Endothelial cell of hepatic sinusoid (primary cell): ENCODE results near the gene INSM1.

Experiments used
- in situ Hi-C: cut with HindIII; loops from 2 replicates; pipeline ENCODE4 v1.10.0; 2017; ENCODE audit warnings: low sequenced_read_pairs

INSM1 gene

DNA sequence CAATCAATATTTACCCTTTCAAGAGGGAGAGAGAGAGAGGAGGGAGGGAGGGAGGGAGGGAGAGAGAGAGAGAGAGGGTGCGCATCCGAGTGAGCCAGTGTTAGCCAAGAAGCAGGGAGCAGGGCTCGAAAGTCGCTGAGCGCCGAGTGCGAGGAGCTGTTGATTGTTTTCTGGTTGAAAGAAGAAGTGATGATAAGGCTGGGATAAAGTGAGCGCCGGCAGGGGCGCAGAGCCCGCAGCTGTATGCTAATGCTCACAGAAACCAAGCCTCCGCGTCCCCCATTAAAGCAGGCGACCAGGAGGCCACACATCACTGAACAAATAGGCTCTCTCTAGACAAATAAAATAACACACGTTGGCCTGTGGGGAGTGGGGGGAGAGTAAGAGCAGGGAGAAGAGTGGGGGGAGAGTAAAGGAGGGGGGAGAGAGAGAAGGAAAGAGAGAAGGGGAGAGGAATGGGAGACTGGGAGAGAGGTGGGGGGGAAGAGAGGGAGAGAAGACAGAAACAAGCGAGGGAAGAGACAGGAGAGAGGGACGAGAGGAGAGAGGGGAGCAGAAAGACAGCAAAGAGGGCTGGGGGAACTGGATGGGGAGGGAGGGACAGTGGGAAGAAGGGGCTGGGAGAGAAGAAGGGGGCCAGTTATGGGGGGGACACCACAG is 5.0 kb upstream of the INSM1 start:
- in situ Hi-C loops: no loop called here

DNA sequence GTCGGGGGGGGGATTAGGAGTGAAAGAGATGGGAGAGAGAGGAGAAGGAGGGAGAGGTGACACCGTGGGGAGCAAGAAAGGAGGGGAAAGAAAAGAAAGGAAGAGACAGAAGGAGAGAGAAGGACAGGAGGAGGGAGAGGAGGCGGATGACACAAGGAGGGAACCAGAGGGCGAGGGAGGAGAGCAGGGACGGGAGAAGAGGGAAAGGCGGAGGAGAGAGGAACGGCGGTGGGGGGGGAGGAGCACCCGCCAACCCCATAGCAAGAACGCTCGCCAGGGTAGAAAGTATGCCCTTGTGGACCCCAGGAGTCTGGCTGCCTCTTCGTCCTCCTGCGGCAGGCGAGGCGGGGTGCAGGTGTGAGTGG is 4.5 kb upstream of the INSM1 start:
- in situ Hi-C loops: no loop called here

DNA sequence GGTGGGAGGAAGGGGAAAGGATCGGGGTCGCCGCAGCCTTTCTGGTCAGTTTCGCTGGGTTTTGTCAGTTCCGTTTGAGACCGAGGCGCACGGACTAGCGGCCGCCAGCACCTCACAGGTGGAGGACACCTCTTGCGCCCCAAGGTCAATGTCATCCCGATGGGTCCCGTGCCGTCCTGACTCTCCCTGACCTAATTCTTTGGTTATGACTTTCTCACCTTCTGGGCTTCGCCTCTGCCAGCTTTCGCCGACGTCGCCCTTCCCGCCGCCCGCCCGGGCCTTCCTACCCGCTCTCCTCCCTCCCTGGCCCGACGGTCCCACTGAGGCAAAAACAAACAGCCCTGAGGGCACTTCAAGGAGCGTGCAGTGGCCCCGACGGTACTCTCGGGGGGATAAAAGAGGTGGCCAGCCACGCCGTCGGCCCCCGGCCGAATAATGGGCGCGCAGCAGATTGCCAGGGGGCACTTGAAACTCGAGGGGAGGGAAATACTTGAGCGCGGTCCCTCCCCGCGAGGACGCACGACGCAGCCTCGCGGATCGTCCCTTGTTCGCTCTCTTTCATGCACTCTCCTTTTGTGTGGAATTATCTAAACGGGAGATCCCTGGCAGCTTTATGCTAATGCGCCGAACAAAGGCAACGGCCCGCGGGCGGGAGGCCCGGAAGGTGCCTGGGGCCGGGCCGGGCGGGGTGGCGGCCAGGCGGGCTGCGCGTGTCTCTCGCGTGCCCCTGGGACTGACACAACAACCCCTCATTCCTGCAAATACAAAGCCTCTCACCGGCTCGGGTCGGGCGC is 3.9 kb upstream of the INSM1 start:
- in situ Hi-C loops: no loop called here

DNA sequence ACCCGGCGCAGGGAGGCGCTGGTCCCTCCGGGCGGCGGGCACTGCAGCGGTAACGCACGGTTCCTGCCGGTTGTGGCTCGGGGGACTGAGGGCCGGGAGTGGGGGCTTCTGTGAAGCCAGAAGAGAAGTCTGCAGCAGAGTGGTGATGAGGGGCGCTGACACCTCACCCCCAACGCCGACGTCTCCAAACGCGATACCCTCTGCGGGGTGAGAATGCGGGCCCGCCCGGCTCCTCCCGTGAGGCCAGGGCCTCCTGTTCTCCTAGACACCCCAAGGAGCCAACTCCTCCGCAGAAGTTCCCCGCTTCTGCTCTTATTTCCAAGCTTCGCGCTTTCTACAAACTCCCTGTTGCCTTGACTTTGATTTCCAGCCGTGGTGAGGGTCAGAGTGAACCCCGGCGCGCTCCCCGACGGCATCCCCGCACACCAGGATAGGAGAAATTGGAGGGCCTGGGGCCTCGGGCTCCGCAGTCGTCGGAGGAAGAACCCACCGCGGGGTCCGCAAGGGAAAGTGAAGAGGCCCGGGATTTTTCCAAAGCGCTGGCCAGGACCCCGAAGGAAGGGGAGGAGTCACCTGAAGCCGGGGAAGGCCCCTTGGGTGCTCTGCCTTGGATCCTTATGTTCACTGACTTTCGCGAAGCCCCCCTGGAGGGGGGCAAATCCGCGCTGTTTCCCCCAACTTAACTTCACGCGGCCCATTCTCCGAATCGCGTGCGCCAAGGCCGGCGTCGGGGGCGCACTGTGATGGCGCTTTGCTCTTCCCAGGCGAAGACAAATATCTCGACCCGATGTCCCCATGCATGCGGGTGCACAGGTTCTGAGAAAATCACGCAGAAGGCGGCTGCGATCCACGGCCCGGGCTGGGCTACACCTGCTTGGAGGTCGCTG is 3.1 kb upstream of the INSM1 start:
- in situ Hi-C loops: no loop called here

DNA sequence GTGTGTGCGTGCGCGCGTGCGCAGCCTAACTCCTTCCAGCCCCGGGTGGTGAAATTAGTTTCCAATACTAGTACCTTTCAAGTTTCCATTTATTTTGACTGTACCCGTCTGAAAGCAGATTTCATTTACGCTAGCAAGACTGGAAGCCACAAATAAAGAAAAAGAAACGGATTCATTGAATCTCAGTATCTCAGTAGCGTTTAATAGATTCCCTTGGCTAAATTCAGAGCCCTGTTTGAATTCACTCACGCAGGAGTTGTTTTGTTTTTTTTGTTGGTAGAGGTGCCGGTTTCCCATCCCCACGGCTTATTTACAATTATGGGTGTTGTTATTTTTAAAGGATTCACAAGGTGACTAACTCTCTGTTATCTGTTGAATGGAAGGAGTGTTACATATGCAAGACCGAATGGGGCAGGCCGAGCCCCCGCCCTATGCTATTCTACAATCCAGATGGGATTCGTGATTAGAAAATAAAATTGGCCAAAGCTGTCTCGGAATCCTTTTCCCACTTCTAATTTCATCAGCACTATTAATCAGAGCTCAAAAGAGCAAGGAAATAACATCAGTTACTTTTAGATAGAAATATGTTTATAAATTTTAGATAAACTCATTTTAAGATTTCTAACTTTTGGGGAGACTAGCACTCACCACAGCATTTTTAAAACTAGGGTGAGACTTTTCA is 2.3 kb upstream of the INSM1 start:
- in situ Hi-C loops: no loop called here

DNA sequence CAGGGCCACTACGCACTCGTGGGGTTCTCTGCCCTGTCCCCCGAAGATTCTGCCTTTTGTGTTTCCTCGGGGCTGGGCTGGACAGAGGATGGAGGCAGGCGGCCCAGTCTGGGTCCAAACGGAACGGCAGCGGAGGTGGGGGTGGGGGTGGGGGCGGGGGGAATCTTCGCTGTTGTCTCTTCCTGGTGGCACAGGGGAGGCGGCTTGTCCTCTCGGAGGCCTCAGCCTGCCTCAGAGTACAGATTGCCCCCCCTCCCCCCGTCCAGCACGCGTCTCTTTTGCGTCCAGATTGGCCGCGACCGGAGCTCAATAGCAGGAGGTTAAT is 1.4 kb upstream of the INSM1 start:
- in situ Hi-C loops: no loop called here

DNA sequence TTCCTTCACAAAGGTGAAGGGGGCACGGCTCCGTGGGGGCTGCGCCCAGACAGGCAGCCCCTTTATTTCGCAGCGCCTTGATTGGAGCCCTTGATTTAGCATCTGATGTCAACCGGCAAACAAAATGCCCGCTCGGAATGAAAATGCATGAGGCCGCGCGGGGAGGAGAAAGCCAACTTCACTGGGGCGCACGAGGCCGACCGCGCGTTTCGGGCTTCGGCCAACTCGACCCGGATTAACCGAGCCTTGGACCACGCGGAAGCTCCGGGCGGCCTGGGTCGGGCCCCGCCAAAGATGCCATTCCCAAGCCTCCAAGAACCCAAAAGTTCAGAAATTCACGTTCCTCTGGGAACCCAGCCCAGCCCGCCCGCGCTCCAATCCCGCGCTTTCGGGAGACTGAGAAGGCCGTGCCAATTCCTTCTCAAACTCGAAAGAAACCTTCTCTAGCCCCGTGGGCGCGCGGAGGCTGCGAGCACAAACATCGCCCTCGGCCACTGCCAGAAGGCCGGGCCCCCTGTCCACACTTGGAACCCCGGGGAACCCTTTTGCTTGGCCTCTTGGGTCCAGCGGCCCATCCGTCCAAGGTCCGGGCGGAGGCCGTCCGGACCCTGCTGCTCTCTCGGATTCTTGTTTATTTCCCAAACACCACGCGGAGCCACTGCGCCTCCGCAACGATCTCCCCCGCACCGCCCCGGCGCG is 879 bp upstream of the INSM1 start:
- in situ Hi-C loops: no loop called here

DNA sequence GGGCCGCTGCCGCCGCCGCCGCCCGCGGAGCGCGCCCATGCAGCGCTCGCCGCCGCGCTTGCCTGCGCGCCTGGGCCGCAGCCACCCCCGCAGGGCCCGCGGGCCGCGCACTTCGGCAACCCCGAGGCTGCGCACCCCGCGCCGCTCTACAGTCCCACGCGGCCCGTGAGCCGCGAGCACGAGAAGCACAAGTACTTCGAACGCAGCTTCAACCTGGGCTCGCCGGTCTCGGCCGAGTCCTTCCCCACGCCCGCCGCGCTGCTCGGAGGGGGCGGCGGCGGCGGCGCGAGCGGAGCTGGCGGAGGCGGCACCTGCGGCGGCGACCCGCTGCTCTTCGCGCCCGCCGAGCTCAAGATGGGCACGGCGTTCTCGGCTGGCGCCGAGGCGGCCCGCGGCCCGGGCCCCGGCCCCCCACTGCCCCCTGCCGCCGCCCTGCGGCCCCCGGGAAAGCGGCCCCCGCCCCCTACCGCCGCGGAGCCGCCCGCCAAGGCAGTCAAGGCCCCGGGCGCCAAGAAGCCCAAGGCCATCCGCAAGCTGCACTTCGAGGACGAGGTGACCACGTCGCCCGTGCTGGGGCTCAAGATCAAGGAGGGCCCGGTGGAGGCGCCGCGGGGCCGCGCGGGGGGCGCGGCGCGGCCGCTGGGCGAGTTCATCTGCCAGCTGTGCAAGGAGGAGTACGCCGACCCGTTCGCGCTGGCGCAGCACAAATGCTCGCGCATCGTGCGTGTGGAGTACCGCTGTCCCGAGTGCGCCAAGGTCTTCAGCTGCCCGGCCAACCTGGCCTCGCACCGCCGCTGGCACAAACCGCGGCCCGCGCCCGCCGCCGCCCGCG is 730 bp downstream of the INSM1 start:
- in situ Hi-C loops: no loop called here

DNA sequence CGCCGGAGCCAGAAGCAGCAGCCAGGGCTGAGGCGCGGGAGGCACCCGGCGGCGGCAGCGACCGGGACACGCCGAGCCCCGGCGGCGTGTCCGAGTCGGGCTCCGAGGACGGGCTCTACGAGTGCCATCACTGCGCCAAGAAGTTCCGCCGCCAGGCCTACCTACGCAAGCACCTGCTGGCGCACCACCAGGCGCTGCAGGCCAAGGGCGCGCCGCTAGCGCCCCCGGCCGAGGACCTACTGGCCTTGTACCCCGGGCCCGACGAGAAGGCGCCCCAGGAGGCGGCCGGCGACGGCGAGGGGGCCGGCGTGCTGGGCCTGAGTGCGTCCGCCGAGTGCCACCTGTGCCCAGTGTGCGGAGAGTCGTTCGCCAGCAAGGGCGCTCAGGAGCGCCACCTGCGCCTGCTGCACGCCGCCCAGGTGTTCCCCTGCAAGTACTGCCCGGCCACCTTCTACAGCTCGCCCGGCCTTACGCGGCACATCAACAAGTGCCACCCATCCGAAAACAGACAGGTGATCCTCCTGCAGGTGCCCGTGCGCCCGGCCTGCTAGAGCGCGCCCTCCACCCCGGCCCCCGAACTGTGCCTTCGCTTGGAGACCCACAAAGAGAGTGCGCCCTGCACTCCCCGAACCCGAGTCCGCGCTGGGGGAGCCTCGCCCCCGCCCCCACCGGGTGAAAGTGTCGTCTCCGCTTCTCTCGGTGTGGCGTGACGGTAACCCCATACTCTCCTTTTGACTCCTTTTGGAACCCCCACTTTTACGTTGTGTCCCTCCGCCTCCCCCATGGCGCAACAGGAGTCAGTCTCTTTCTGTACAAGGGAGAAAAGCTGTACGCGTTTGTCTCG is 1.6 kb downstream of the INSM1 start:
- in situ Hi-C loops: loop anchor here (5.0 kb wide), 1 partner anchor 38 kb away; no protein-coding TSS in a partner anchor

DNA sequence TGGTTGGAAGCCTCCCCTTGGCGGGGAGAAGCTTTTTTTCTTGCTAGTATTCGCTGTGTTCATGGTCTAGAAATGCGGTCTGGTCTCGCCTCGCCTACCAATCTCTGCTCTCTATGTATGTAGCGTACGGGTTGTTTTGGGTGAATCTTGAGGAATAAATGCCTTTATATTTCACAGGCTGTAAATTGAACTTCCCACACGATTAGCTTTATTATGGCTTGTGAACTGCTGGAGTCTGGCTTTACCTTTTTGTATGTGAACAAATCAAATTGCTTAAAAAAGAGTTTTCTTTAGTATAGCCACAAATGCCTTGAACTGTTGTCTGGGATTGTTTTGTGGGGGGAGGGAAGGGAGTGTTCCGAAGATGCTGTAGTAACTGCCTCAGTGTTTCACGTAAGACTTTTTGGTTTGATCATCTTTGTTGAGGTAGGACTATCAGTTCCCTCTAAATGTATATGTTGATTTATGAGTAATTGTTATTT is 2.2 kb downstream of the INSM1 start:
- in situ Hi-C loops: loop anchor here (5.0 kb wide), 1 partner anchor 37 kb away; no protein-coding TSS in a partner anchor

DNA sequence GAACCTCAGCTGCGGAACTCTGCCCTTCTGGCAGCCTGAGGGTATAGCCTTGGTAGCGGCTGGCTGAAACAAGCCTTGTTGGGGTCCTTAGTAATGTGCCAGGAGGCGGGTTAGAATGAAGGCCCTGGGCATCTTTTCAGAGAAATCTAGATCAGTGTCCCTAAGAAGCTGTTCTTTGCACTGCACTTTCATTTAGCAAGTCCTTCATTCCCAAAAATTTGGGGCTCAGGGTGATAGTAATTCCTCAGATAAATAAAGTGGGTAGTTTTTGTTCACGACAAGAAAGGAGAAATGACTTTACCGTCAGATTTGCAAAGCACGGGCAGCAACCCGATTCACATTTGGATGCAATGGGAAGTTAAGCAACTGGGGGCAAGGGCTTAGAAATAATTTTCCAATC is 3.2 kb downstream of the INSM1 start:
- in situ Hi-C loops: loop anchor here (5.0 kb wide), 1 partner anchor 36 kb away; no protein-coding TSS in a partner anchor

DNA sequence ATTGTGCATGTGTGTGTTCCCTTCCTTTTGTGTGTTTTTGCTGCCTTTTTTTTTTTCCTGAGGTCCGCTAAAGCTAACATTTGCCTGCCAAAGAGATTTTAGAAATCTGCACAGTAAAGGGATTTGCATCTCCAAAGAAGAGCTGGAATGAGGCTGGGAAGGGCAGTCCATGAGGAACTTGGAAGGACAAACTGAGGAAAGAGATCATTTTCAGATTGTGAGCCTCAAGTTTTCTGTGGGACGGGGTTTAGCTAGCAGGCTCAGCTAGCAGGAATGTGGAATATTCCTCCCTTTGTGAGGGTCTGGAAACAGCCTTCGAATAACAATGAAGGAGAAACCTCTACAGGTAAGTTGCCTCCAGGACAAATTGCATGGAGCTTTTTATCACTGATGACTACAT is 3.8 kb downstream of the INSM1 start:
- in situ Hi-C loops: loop anchor here (5.0 kb wide), 1 partner anchor 36 kb away; no protein-coding TSS in a partner anchor

DNA sequence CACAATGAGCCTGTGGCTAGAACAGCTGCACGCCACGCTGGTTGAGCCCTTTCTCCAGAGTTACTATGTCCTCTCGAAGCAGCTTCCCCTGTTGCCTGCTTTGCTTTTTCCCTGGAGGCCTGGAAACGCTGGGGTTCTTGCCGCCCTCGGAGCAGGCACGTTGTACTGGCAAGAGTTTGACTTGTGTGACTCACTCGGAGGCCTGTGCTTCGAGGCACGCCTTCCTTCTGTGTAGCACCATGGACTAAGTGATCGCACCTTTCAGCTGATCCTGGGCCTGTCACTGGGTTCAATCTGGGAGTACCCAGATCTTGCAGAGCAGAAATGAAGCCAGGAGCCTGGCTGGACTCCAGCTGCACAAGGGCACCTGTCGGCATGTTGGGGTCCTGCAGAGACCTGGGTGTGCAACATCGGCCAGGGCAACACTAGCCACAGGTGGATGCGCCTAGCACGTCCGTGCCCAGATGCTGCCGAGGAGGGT is 5.2 kb downstream of the INSM1 start:
- in situ Hi-C loops: loop anchor here (5.0 kb wide), 1 partner anchor 34 kb away; no protein-coding TSS in a partner anchor

DNA sequence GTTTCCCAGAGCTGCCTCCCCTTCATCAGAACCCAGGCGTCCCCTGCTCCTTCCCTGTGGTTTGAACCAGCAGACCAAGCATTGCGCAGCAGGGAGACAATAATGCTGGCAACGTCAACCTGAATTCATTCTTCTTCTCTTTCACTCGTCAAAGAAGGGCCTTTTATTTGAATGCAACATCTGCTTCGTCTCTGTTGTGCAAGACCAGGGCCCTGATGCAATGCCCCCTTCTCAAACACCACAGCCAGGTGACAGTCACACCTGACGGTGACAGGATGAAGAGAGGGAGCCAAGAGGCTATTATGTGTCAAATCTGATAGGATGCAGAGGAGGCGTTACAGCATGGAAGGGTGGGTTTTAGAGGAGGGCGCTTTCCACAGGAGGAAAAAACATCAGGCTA is 8.0 kb downstream of the INSM1 start:
- in situ Hi-C loops: no loop called here

DNA sequence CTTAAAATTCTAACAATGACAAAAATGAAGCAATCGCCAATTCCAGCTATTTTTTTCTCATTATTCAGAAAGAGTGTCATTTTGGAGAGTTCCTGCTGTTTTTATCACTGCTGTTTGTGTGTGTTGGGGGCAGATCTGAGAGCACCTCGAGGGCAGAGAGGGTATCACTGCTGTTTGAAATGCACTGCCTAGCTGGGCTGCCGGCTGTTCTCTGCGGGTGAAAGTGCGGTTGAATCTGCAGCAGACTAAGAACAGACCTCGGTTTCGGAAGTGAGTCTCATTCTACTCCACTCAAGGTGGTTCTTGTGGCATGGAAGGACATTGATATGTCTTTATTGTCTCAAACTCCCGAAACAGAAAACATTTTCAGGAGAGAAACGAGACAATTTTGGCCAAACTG is 18.3 kb downstream of the INSM1 start:
- in situ Hi-C loops: no loop called here

DNA sequence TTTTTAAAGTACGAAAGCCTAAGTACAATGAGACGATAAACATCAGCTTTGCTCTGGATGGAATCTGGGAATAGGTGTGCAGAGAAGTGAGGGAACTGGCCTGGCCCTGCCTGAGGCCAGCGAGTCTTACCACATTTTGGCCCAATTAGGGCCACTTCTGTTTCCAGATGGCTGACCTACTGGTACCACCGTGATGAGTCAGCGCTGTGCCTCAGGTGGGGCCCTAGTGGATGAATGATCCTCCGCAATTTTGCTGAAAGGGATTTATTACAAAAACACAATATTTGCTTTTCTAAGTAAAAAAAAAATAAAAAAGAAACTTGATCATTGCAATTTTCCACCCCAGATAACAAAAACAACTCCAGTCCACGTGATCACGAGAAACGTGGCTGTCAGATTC is 22.5 kb downstream of the INSM1 start:
- in situ Hi-C loops: no loop called here

DNA sequence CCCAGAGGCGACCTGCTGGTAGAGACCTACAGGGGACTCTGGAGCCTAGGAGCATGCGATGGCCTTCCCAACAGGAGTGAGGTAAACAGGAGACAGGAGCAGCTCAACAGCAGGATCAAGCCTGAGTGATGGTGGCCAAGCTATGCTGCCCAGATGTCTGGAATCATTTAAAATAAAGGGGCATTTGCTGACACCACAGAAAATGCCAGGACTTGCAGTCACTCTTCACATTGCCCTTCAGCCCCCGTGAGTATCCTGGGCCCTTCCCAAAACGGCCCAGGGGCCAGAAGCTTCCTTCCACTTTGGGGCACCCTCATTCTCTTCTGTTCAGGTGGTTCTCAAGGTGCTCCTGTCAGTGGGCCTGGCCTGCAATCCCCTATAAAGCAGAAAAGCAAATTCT is 23.2 kb downstream of the INSM1 start:
- in situ Hi-C loops: no loop called here

DNA sequence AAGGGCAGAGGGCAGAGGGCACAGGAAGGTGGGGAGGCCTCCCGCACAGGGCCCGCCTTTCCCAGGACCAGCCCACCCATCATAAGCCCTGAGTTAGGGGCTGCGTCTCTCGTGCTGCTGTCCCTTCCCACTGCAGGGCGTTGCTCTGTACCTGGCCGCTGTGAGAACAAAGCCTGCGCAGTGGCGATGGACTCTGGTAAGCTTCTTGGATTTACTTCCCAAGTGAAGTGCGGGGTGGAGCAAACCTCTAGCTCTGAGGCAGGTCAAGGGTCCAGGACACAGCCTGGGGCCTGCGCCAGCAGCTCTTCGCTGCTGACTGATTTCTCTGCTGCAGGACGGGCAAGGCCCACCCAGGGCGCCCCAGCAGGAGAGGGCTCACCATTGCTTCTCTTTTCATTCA is 23.9 kb downstream of the INSM1 start:
- in situ Hi-C loops: no loop called here
